Neuron (in vitro differentiated cells): ENCODE data around the gene TRIB2.

ENCODE experiments used
- H2AFZ ChIP-seq: one replicate; pipeline ENCODE4 v1.6.1; 2013; ENCODE audit warnings: low read depth, mild to moderate bottlenecking, inconsistent platforms, low read length, moderate library complexity
- H3K27me3 ChIP-seq: one replicate; pipeline ENCODE4 v1.6.1; 2013; ENCODE audit warnings: low read length; ENCODE audit not compliant: insufficient read depth
- H3K36me3 ChIP-seq: one replicate; pipeline ENCODE4 v1.6.1; 2013; ENCODE audit warnings: low read length; ENCODE audit not compliant: insufficient read depth
- H3K4me1 ChIP-seq: one replicate; pipeline ENCODE4 v1.6.1; 2013; ENCODE audit warnings: low read length; ENCODE audit not compliant: insufficient read depth
- H3K4me3 ChIP-seq: 2 replicates; pipeline ENCODE4 v1.5.1; 2013; ENCODE audit warnings: mild to moderate bottlenecking, low read length, moderate library complexity
- H3K9me3 ChIP-seq: one replicate; pipeline ENCODE4 v1.6.1; 2013; ENCODE audit warnings: low read length

The TRIB2 gene

GRCh38 chr2:12705230-12705629 lies 11.5 kb upstream of the TRIB2 start:
- Histone ChIP-seq H3K4me1 (peaks cover 23% of the 10 kb centered on the region), H3K4me3 (no peak overlapping the region), H2AFZ (no peak overlapping the region), H3K36me3 (no peaks in the 10 kb centered on the region), H3K9me3 (no peaks in the 10 kb centered on the region), H3K27me3 (no peaks in the 10 kb centered on the region)

- no peak overlapping the region for H2AFZ ChIP-seq
- no peak overlapping the region for H3K4me3 ChIP-seq
- peaks cover 23% of the 10 kb centered on the region for H3K4me1 ChIP-seq
- no peaks in the 10 kb centered on the region for H3K36me3 ChIP-seq
- H3K27me3 ChIP-seq = no peaks in the 10 kb centered on the region
- H3K9me3 ChIP-seq = no peaks in the 10 kb centered on the region
Measured at GRCh38 chr2:12705742-12706141, 11.0 kb upstream of the TRIB2 start.

GRCh38 chr2:12708508-12709206 lies 8.1 kb upstream of the TRIB2 start:
- Histone ChIP-seq H3K27me3 (no peaks in the 10 kb centered on the region), H3K36me3 (no peaks in the 10 kb centered on the region), H3K4me1 (peaks cover 7% of the 10 kb centered on the region), H3K4me3 (no peak overlapping the region), H2AFZ (no peak overlapping the region), H3K9me3 (no peaks in the 10 kb centered on the region)

GRCh38 chr2:12709207-12709522 lies 7.6 kb upstream of the TRIB2 start:
- H2AFZ ChIP-seq = no peak overlapping the region
- H3K36me3 ChIP-seq = no peaks in the 10 kb centered on the region
- no peak overlapping the region for H3K4me3 ChIP-seq
- H3K27me3 ChIP-seq = no peaks in the 10 kb centered on the region
- peaks cover 3% of the 10 kb centered on the region for H3K4me1 ChIP-seq
- H3K9me3 ChIP-seq = no peaks in the 10 kb centered on the region

GRCh38 chr2:12710301-12710700 lies 6.4 kb upstream of the TRIB2 start:
- no peak overlapping the region for H2AFZ ChIP-seq
- no peaks in the 10 kb centered on the region for H3K36me3 ChIP-seq
- H3K9me3 ChIP-seq = no peaks in the 10 kb centered on the region
- H3K4me3 ChIP-seq = no peak overlapping the region
- no peaks in the 10 kb centered on the region for H3K27me3 ChIP-seq
- H3K4me1 ChIP-seq = peaks cover 6% of the 10 kb centered on the region

GRCh38 chr2:12711339-12711738 lies 5.4 kb upstream of the TRIB2 start:
- no peak overlapping the region for H2AFZ ChIP-seq
- no peaks in the 10 kb centered on the region for H3K27me3 ChIP-seq
- no peak overlapping the region for H3K4me3 ChIP-seq
- peaks cover 11% of the 10 kb centered on the region for H3K4me1 ChIP-seq
- H3K36me3 ChIP-seq = no peaks in the 10 kb centered on the region
- H3K9me3 ChIP-seq = no peaks in the 10 kb centered on the region

- no peaks in the 10 kb centered on the region for H3K36me3 ChIP-seq
Measured at GRCh38 chr2:12712881-12713280, 3.9 kb upstream of the TRIB2 start.

GRCh38 chr2:12714391-12715221 lies 2.1 kb upstream of the TRIB2 start:
- H3K4me3 ChIP-seq = no peak overlapping the region

More at GRCh38 chr2:12712881-12713280, 3.9 kb upstream of the TRIB2 start:
- Histone ChIP-seq H3K9me3 (no peaks in the 10 kb centered on the region), H3K4me1 (peaks cover 11% of the 10 kb centered on the region), H2AFZ (no peak overlapping the region), H3K27me3 (no peaks in the 10 kb centered on the region), H3K4me3 (no peak overlapping the region)

GRCh38 chr2:12715258-12716031 lies 1.3 kb upstream of the TRIB2 start:
- no peaks in the 10 kb centered on the region for H3K27me3 ChIP-seq
- no peaks in the 10 kb centered on the region for H3K36me3 ChIP-seq
- H2AFZ ChIP-seq = no peak overlapping the region
- H3K4me3 ChIP-seq = peak overlapping the region; percentile 69
- H3K9me3 ChIP-seq = no peaks in the 10 kb centered on the region
- peaks cover 16% of the 10 kb centered on the region for H3K4me1 ChIP-seq

More at GRCh38 chr2:12714391-12715221, 2.1 kb upstream of the TRIB2 start:
- peaks cover 11% of the 10 kb centered on the region for H3K4me1 ChIP-seq
- H2AFZ ChIP-seq = no peak overlapping the region
- H3K36me3 ChIP-seq = no peaks in the 10 kb centered on the region
- no peaks in the 10 kb centered on the region for H3K9me3 ChIP-seq
- H3K27me3 ChIP-seq = no peaks in the 10 kb centered on the region

GRCh38 chr2:12716032-12716281 lies 779 bp upstream of the TRIB2 start:
- H2AFZ ChIP-seq = peak overlapping the region; percentile 88
- no peaks in the 10 kb centered on the region for H3K36me3 ChIP-seq
- H3K9me3 ChIP-seq = no peaks in the 10 kb centered on the region
- H3K4me3 ChIP-seq = peak overlapping the region; percentile 69
- no peaks in the 10 kb centered on the region for H3K27me3 ChIP-seq
- peaks cover 17% of the 10 kb centered on the region for H3K4me1 ChIP-seq

- peaks cover 32% of the 10 kb centered on the region for H3K4me1 ChIP-seq
- H3K4me3 ChIP-seq = peak overlapping the region; percentile 80
- no peaks in the 10 kb centered on the region for H3K9me3 ChIP-seq
- no peaks in the 10 kb centered on the region for H3K36me3 ChIP-seq
- H3K27me3 ChIP-seq = no peaks in the 10 kb centered on the region
- H2AFZ ChIP-seq = peak overlapping the region; percentile 90
Measured at GRCh38 chr2:12717191-12718014, 667 bp downstream of the TRIB2 start.

GRCh38 chr2:12718015-12718671 lies 1.4 kb downstream of the TRIB2 start:
- Histone ChIP-seq H3K36me3 (peaks cover 4% of the 10 kb centered on the region), H3K9me3 (no peaks in the 10 kb centered on the region), H3K4me1 (peaks cover 38% of the 10 kb centered on the region), H2AFZ (peak overlapping the region; percentile 90), H3K27me3 (no peaks in the 10 kb centered on the region), H3K4me3 (peak overlapping the region; percentile 80)
